GM19438 (cell line): ENCODE results near the gene SART3.
"Not testable (repeated sequence)": the region's sequence is repeated elsewhere in the genome, so short reads cannot be mapped to it uniquely, and the experiment has no call there.

Experiments used
- ATAC-seq: cut with Tn5 transposase; IDR thresholded peaks from one replicate; pipeline ENCODE4 v1.9.1; 2021; ENCODE audit warnings: low read depth; ENCODE audit not compliant: unreplicated experiment

SART3 gene

DNA sequence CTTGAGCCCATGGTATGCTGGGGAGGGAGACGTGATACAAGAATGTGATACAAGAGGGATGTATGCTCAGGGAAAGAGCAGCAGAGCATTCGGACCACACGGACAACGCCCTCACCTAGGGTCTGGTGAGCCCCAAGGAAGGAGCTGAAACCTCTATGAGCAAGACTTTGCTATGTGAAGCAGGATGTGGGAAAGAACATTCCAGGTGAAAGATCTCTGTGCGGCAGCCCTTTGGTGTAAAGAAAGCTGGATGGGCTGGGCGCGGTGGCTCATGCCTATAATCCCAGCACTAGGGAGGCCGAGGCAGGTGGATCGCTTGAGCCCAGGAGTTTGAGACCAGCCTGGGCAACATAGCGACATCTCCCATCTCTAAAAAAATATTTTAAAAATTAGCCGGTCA lies 62.8 kb downstream of the SART3 start:
- no peak for ATAC-seq

DNA sequence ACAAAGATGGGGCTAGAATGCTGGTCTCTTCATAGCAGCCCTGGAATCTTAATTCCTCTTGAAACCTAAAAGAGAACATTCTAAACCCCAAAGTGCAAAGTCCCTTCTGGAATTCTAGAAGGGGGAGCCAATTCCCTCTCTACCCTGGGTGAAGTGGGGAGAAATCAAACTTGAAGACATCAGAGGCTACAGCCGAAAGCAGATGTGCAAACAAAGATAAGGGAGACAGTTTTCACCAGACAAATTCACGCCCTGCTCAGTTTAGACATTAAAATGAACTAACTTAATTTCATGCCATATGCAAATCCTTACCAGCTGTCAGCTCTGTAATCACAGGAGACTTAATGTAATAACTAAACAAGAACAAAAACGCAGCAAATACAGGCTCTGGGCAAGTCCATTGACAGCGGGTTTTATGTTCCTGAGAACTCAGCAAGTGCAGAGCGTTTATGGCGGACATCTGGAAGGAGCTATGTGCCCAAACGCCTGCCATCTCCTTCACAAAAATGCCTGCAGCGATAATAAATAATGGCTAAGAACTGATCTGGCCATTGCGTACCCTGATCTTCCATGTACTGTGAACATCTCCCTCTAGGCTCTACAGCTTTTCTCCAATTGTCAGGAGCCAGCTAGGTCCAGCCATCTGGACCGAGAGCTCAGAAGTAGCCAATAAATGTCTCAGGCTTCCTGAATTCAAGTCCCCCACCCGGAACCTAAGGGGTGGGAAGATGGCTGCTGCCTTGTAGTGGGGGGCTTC lies 65.0 kb downstream of the SART3 start:
- ATAC-seq = no peak

DNA sequence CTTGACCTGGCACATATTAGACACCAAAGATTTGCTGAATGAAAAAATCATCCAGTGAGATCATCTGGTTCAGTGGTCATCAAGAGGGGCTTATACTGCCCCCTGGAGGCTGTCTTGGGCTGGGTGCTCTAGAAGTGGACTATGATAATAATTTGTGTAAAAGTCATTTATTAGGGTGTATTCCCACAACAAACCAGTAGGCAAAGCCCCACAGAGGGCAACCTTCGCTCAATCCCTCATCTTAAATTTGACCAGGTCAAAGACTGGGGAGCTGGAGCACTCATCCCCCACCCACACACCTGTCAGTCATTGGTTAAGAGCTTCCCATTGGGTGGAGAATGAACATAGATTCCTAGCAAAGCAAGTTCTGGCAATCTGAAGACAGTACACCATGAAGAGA lies 65.9 kb downstream of the SART3 start:
- no peak for ATAC-seq

- no peak for ATAC-seq
These were observed 69.7 kb downstream of the SART3 start for GRCh38 chr12:108491256-108491655.

- ATAC-seq = not testable (repeated sequence)
These were observed 73.9 kb downstream of the SART3 start for GRCh38 chr12:108487029-108487428.

- not testable (repeated sequence) for ATAC-seq
These were observed 75.6 kb downstream of the SART3 start for GRCh38 chr12:108485371-108485770.

DNA sequence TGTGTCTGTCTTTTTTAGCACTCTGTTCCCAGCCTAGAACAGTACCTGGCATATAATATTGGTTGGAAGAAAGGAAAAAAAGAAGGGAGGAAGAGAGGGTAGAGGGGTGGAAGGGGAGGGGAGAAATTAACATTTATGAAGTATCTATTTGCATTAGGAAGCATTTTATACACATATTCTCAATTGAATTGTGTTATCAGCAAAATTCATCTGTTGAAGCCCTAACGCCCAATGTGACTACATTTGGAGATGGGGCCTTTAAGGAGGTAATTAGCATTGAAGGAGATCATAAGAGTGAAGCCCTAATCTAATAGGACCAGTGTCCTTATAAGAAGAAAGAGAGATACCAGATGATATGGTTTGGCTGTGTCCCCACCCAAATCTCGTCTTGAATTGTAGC lies 76.1 kb downstream of the SART3 start:
- no peak for ATAC-seq

DNA sequence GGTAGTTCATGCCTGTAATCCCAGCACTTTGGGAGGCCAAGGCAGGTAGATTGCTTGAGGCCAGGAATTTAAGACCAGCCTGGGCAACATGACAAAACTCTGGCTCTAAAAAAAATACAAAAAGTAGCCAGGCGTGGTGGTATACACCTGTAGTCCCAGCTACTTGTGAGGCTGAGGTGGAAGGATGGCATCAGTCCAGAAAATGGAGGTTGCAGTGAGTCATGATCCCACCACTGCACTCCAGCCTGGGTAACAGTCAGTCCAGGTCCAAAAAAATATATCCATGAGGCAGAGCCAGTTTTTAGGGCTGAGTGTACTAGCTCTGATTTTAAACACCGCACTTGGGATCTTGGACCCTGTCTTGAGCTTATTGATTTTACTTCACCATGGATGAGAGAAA lies 76.5 kb downstream of the SART3 start:
- no peak for ATAC-seq

DNA sequence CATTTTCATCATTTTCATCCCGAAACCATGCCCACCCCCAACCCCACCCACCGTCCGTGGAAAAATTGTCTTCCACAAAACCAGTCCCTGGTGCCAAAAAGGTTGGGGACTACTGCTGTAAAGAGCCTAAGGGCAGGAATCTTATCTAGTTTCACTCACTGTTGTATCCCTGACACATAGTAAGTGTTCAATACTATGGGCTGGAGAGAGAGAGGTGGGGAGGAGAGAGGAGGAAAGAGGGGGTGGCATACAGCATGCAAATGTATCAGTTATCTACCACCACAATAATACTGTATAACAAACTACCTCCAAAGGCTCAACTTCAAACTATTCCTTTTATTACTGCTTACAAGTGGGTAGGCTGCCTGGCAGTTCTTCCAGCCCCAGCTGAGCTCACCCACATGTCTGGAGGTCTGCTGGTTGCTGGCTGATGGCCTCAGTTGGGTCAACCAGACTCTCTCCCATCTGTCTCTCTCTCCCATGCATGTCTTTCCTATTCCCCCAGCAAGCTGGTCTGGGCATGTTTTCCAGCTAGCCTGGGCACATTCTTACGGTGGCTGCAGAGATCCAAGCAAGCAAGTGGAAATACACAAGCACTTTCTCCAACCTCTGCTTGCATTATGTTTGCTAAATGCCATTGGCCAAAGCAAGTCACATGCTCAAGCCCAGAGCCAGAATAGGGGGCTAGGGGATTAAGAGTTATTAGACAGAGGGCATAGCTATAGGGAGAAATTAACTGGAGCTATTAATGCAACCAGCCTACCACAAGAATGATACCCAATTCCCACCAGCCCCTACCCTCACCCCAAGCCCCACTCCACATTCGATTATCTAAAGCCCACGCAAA lies 77.5 kb downstream of the SART3 start:
- no peak for ATAC-seq

DNA sequence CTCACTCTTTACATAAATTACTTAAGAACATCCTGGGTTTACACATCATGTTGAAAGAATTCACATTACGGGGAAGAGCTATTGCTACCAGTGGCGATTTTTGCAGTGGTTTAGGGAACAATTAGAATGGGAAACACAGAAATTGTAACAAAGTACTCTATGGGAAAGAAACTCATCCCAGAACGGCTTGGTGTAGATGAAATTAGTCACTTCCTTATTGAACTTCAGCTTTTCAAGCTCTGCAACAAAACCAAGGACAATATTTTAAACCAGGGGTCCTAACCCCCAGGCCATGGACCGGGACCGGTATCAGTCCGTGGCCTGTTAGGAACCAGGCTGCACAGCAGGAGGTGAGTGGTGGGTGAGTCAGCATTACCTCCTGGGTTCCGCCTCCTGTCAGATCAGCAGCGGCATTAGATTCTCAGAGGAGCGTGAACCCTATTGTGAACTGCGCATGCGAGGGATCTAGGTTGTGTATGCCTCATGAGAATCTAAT lies 78.2 kb downstream of the SART3 start:
- ATAC-seq = no peak

DNA sequence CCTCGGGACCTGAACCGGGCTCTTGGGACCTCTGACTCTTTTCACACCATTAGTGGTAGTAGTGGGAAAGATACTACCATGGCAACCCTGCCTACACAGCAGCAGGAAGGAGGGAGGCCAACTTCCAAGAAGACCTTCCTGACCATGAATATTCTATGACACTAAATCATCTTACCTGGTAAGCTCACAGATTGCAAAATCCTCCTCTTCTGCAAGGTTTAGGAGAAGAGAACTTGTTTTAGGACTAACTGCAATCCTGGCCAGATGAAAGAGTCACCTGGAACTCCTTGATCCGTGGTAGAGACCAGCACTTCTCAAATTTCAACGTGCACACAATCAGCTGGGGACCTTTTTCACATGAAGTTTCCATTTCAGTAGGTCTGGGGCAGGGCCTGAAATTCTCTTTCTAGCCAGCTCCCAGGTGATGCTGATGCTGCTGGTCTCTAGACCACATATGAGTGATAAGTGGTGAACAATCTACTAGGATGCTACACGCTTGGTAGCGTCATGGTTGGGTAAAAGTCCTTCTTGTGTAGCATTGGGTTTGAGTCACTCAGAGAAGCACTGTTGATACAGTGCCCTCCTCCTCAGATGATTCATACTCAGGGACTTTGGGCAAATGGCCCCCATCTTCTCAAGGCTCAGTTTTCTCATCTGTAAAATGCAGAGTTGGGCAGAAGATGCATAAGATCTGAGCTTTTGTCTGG lies 81.5 kb downstream of the SART3 start:
- no peak for ATAC-seq

DNA sequence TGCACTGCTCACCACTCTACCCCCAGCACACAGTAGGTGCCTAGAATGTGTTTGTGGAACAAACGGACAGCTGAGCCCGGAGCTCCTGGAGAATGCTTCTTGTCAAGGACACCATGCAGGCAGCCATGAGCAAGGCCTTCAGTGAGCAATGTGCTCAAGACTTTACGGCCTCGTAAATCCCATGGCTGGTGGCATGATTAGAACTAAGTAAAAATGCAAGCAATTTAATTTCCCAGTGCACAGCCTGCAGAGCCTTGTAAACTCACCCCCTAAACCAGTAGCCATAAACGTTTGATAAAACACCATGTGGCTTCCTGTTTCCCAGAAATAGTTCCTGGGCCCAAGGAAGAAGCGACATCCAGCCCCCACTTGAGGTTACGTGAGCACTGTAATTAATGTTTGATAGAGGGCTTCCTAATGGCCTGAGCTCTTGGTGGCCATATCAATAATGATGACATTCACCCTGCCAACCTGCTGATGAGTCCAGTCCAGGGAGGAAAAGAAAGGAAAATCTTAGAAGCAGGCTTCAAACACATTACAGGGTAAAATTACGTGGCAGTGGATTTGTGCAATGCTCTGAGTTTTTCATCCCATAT lies 82.3 kb downstream of the SART3 start:
- ATAC-seq = no peak

- no peak for ATAC-seq
These were observed 83.1 kb downstream of the SART3 start for GRCh38 chr12:108477881-108478259.

DNA sequence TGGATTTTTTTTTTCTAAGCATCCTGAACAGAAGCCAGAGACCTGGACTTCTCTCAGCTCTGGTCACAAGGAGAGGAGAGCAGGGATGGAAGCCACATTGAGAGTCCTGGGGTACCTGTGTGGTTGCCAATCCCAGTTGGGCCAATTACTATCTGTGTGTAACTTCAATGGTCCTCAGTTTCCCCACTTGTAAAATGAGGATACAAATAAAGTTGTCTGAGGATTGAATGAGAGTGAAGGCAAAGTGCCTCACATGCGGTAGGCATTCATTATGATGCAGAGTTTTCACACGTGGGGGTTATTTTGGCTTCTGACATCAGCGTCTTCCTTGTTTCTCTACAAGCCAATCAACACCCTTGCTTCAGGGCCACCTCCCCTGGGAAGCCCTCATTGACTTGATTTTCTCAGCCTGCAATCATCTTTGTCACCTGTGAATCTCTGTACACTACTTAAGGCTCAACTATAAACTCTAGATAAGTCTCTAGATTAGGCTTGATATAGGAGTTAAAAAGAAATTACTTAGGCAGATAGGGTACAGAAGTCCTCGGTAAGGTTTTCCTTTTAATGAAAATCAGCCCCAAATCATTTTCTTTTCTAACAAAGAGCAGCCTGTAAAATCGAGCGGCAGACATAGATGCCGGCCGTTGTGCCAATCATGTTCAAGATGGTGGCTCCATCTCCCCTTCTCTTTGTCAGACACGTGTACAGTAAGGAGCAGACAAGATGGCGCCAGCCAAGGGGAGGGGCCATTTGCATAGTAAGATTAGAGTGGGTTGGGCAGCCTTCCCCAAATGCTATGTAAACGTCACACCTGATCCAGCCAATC lies 83.7 kb downstream of the SART3 start:
- ATAC-seq = no peak

- no peak for ATAC-seq
These were observed 85.6 kb downstream of the SART3 start for GRCh38 chr12:108475396-108475795.

- no peak for ATAC-seq
These were observed 87.4 kb downstream of the SART3 start for GRCh38 chr12:108473400-108474055.
